CD4-positive, alpha-beta memory T cell (primary cell): Measurements from ENCODE around the gene RNF145. TPM values are rescaled to one million over a fixed set of nuclear protein-coding genes. Genes with fewer than 3 reads are reported as not detected.
A peak's percentile ranks its signal among the peaks of the same experiment; 100 is the strongest.

ENCODE experiments used
- CTCF ChIA-PET: fragments of 350-600 bp; sonication (Branson Sonifier 250); formaldehyde crosslinking; loops from one replicate; lab custom pipeline; 2021; ENCODE audit warnings: inconsistent platforms; ENCODE audit not compliant: partially characterized antibody; lab: Charles Lee
- POLR2A ChIA-PET: fragments of 350-600 bp; sonication (Branson Sonifier 250); formaldehyde crosslinking; loops from one replicate; lab custom pipeline; 2021; ENCODE audit not compliant: partially characterized antibody; lab: Charles Lee
- DNase-seq, 5 donors: peaks; one replicate each; pipeline versions ENCODE4 v3.0.0 to v3.0.0-alpha.2; 2020 to 2022; ENCODE audit warnings: mixed read lengths in 1 of 5
- H3K27ac ChIP-seq: one replicate; pipeline ENCODE4 v1.7.0; 2013; ENCODE audit warnings: low read depth, low read length
- H3K27me3 ChIP-seq: 2 replicates; pipeline ENCODE4 v1.7.0; 2013; ENCODE audit warnings: mild to moderate bottlenecking, low read length, moderate library complexity; ENCODE audit not compliant: insufficient read depth
- H3K36me3 ChIP-seq: 2 replicates; pipeline ENCODE4 v1.7.0; 2013; ENCODE audit warnings: mild to moderate bottlenecking, low read length, moderate library complexity; ENCODE audit not compliant: insufficient read depth
- H3K4me1 ChIP-seq: 2 replicates; pipeline ENCODE4 v1.7.0; 2013; ENCODE audit warnings: mild to moderate bottlenecking, low read length, moderate library complexity; ENCODE audit not compliant: insufficient read depth
- H3K4me3 ChIP-seq, 2 donors: one replicate each; pipeline ENCODE4 v1.7.0; 2013; ENCODE audit warnings: low read length in 2 of 2, mild to moderate bottlenecking in 1 of 2
- H3K9me3 ChIP-seq, 2 donors: one replicate each; pipeline ENCODE4 v1.7.0; 2013; ENCODE audit warnings: low read length in 2 of 2, control low read depth in 1 of 2; ENCODE audit not compliant: control insufficient read depth in 1 of 2
- H3K27ac Mint-ChIP-seq, 7 donors: one replicate each; pipeline ENCODE4 v1.8.0; 2020 to 2021; ENCODE audit warnings: mixed read lengths in 7 of 7, mild to moderate bottlenecking in 6 of 7, inconsistent platforms in 3 of 7, moderate library complexity in 3 of 7
- H3K27me3 Mint-ChIP-seq, 2 donors: one replicate each; pipeline ENCODE4 v1.8.0; 2020 to 2021; ENCODE audit warnings: mixed read lengths in 2 of 2
- H3K36me3 Mint-ChIP-seq, 2 donors: one replicate each; pipeline ENCODE4 v1.8.0; 2020 to 2021; ENCODE audit warnings: mixed read lengths in 2 of 2, inconsistent platforms in 1 of 2, mild to moderate bottlenecking in 1 of 2
- H3K4me1 Mint-ChIP-seq, 4 donors: one replicate each; pipeline ENCODE4 v1.8.0; 2020 to 2021; ENCODE audit warnings: mixed read lengths in 4 of 4, mild to moderate bottlenecking in 1 of 4
- H3K4me3 Mint-ChIP-seq, 8 donors: one replicate each; pipeline ENCODE4 v1.8.0; 2020 to 2021; ENCODE audit warnings: mixed read lengths in 8 of 8, mild to moderate bottlenecking in 7 of 8, moderate library complexity in 6 of 8, inconsistent platforms in 3 of 8
- H3K9me3 Mint-ChIP-seq, 8 donors: one replicate each; pipeline ENCODE4 v1.8.0; 2020 to 2021; ENCODE audit warnings: mixed read lengths in 8 of 8, mild to moderate bottlenecking in 5 of 8, inconsistent platforms in 3 of 8, moderate library complexity in 1 of 8
- intact Hi-C: fragments of 100-400 bp; cut with micrococcal nuclease; formaldehyde crosslinking; loops from one replicate; pipeline ENCODE4 v1.15.1; 2023
- polyA plus RNA-seq, 2 donors: library from polyadenylated mRNA; unstranded; fragments of 300-500 nt; fragmentation: Illumina TruSeq; gene quantifications; one replicate each; pipeline ENCODE4 v1.2.3, GENCODE V29; 2021
- total RNA-seq, 2 experiments: library from RNA; stranded (reverse); gene quantifications; one replicate each; pipeline ENCODE4 v1.2.3, GENCODE V29; 2021

The RNF145 gene
- total and polyA plus RNA-seq, 4 experiments from 2014 or later, result 13.1 to 67.8 (median 39.6) TPM

DNA sequence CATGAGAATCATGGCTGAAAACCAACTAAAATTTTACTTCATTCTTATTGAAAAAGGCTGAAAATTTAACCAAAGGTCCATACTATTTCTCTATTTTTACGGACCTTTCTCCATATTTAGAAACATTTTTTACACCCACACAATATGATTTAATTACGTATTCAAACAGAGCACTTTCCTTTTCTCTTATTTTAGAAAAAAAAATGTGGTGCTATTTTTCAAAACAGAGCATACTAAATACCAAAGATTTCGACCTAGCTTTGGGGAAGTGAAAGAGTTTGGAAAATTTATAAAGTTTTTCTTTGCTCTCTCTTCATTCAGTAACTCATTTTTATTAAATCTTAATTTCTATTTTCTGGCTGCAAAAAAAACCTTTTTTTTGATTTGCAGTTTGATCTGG lies 38.1 kb downstream of the RNF145 start:
- peaks cover 20% of the 10 kb centered on the region for H3K4me1 ChIP-seq
- no peaks in the 10 kb centered on the region for H3K9me3 Mint-ChIP-seq
- H3K27me3 ChIP-seq, result no peaks in the 10 kb centered on the region
- ChIA-PET POLR2A (interaction anchor here (1.3 kb wide), 1 partner anchor 13 kb away, joined by 3 read pairs; no protein-coding TSS in a partner anchor), CTCF (interaction anchor here (1.5 to 3.4 kb wide), 2 partner anchors 15 to 816 kb away, joined by 4 to 12 read pairs; no protein-coding TSS in a partner anchor)
- peaks cover 11% of the 10 kb centered on the region for H3K36me3 ChIP-seq
- intact Hi-C loops, result no loop called here
- H3K4me3 Mint-ChIP-seq, result no peak overlapping the region
- H3K36me3 Mint-ChIP-seq, result peaks cover 24 to 32% of the 10 kb centered on the region in 2 donors
- no peak overlapping the region for H3K27ac ChIP-seq
- no peak overlapping the region for H3K4me3 ChIP-seq
- H3K4me1 Mint-ChIP-seq, result peaks cover 22 to 41% (median 27%) of the 10 kb centered on the region in 4 donors
- no peak for DNase-seq
- H3K27me3 Mint-ChIP-seq, result no peaks in the 10 kb centered on the region
- H3K9me3 ChIP-seq, result no peaks in the 10 kb centered on the region
- no peak overlapping the region for H3K27ac Mint-ChIP-seq

DNA sequence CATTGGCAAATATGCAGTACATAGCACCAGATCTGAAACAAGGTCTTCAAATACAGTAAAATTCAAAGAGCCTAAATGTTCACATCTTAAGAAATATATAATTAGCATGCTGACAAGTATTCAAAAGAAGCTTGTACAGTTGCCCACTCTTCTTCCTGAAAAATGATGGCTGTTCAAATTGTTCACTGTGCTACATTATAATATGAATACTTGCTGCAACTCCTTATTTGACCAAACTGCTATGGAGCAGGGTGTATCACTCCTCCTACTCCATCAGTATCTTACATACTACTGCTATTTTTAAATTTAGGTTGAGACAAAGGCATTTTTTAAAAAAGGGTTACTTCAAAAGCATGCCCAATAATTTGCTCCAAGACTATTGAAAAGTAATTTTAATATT lies 39.3 kb downstream of the RNF145 start:
- peaks cover 8% of the 10 kb centered on the region for H3K4me1 ChIP-seq
- H3K27ac ChIP-seq, result no peak overlapping the region
- Mint-ChIP-seq H3K27me3 (no peaks in the 10 kb centered on the region), H3K27ac (peak overlapping the region in 5 of 7 donors; percentile 19 to 67 (median 63)), H3K36me3 (peaks cover 28 to 35% of the 10 kb centered on the region in 2 donors), H3K4me3 (no peak overlapping the region), H3K4me1 (peaks cover 12 to 34% (median 17%) of the 10 kb centered on the region in 4 donors), H3K9me3 (peaks cover 0 to 2% (median 0%) of the 10 kb centered on the region in 8 donors)
- DNase-seq, result no peak
- peaks cover 11% of the 10 kb centered on the region for H3K36me3 ChIP-seq
- ChIA-PET POLR2A (interaction anchor here (0.8 to 1.3 kb wide), 2 partner anchors 12 to 94 kb away, joined by 3 read pairs; no protein-coding TSS in a partner anchor), CTCF (interaction anchor here (1.5 to 3.4 kb wide), 2 partner anchors 14 to 817 kb away, joined by 4 to 12 read pairs; no protein-coding TSS in a partner anchor)
- no peak overlapping the region for H3K4me3 ChIP-seq
- no peaks in the 10 kb centered on the region for H3K27me3 ChIP-seq
- no peaks in the 10 kb centered on the region for H3K9me3 ChIP-seq
- intact Hi-C loops, result no loop called here

DNA sequence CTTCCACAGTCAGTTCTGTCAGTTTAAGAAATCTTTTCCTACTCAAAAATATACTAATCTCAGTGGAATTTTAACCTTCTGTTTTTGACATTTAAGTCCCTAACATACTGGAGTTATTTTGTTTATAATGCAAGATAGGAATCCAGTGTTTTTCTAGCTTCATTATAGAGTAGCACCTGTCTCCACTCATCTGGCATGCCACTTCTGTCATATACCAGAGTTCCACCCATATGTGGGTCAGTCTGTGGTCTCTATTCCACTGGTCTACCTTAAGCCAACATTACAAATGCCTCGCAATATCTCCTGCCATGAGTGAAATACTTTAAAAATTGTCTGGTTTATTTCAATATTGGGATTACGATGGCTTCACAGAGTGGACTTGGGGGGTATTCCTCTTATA lies 42.9 kb downstream of the RNF145 start:
- Histone ChIP-seq H3K4me3 (no peak overlapping the region), H3K36me3 (peaks cover 17% of the 10 kb centered on the region), H3K27me3 (no peaks in the 10 kb centered on the region), H3K9me3 (no peaks in the 10 kb centered on the region), H3K27ac (no peak overlapping the region), H3K4me1 (no peaks in the 10 kb centered on the region)
- H3K27ac Mint-ChIP-seq, result peak overlapping the region in 2 of 7 donors; percentile 10 to 15
- intact Hi-C loops, result no loop called here
- ChIA-PET POLR2A (no interaction called here), CTCF (no interaction called here)
- no peaks in the 10 kb centered on the region for H3K27me3 Mint-ChIP-seq
- peaks cover 30 to 44% of the 10 kb centered on the region in 2 donors for H3K36me3 Mint-ChIP-seq
- no peak for DNase-seq
- no peak overlapping the region for H3K4me3 Mint-ChIP-seq
- H3K4me1 Mint-ChIP-seq, result peaks cover 10 to 23% (median 12%) of the 10 kb centered on the region in 4 donors
- H3K9me3 Mint-ChIP-seq, result peaks cover 0 to 2% (median 0%) of the 10 kb centered on the region in 8 donors

DNA sequence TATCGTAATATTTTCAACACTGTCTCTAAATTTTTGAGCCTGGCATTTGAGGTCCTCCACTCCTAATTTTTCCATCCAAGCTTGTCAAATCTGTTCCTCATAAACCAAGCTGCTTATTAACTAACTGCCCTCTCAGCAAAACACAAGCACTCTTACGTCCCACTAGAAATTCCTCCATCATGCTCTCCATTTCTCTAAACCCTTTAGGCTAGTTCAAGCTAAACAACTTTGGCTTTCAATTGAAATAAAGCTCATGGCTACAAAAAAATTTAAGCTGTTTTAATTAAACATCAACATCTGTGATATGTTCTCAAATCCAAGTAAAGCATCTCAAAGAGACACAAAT lies 45.7 kb downstream of the RNF145 start:
- CTCF ChIA-PET, result interaction anchor here (1.0 to 2.0 kb wide), 3 partner anchors 44 to 823 kb away, joined by 3 to 9 read pairs (median 4); no protein-coding TSS in a partner anchor
- intact Hi-C loops, result no loop called here
- peaks cover 0 to 2% (median 0%) of the 10 kb centered on the region in 8 donors for H3K9me3 Mint-ChIP-seq
- H3K9me3 ChIP-seq, result no peaks in the 10 kb centered on the region
- no peaks in the 10 kb centered on the region for H3K27me3 Mint-ChIP-seq
- H3K4me3 ChIP-seq, result no peak overlapping the region
- no peaks in the 10 kb centered on the region for H3K27me3 ChIP-seq
- H3K4me1 ChIP-seq, result no peaks in the 10 kb centered on the region
- H3K4me1 Mint-ChIP-seq, result peaks cover 6 to 17% (median 8%) of the 10 kb centered on the region in 4 donors
- no peak overlapping the region for H3K4me3 Mint-ChIP-seq
- H3K36me3 Mint-ChIP-seq, result peaks cover 35 to 63% of the 10 kb centered on the region in 2 donors
- H3K27ac Mint-ChIP-seq, result peak overlapping the region; percentile 2 to 86 (median 37)
- no peak overlapping the region for H3K27ac ChIP-seq
- H3K36me3 ChIP-seq, result peaks cover 37% of the 10 kb centered on the region
- POLR2A ChIA-PET, result interaction anchor here (1.0 to 1.1 kb wide), 2 partner anchors 16 to 44 kb away, joined by 3 read pairs; no protein-coding TSS in a partner anchor
- no peak for DNase-seq

DNA sequence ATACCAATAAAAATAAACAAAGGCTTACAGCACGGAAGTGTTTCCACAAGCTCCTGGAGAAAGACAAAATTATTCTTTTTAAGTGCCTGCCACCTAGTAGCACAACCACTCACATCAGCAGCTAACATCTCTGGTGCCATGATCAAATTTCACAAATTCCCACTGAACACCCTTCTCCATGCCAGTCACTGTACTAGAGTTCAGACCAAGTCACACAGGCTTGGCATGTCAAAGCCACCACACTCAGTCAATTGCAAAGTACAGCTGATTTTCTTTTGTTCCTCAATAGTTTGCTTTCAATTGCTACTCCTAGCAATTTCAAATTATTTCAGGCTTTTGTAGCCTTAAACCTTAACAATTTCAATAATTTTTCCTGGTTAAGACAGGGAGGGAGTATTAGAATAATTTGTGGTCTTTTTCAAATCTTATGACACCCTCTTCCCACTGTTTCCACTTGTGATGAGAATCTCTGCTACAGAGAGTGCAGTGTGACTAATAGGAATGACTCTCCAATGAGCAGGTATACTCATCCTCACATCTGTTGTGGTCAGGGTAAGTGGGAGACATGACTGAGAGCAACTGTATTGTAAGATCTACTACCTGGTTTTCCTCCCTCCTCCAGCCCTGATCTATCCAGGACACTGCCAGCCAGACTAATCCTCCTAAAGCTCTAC lies 46.2 kb downstream of the RNF145 start:
- Histone ChIP-seq H3K36me3 (peaks cover 39% of the 10 kb centered on the region), H3K4me1 (no peaks in the 10 kb centered on the region), H3K4me3 (no peak overlapping the region), H3K27ac (no peak overlapping the region), H3K27me3 (no peaks in the 10 kb centered on the region), H3K9me3 (no peaks in the 10 kb centered on the region)
- ChIA-PET CTCF (interaction anchor here (1.0 to 2.0 kb wide), 3 partner anchors 44 to 824 kb away, joined by 3 to 9 read pairs (median 4); no protein-coding TSS in a partner anchor), POLR2A (interaction anchor here (1.0 to 1.1 kb wide), 2 partner anchors 17 to 44 kb away, joined by 3 read pairs; no protein-coding TSS in a partner anchor)
- Mint-ChIP-seq H3K27ac (peak overlapping the region in 6 of 7 donors; percentile 2 to 86 (median 57)), H3K9me3 (peaks cover 0 to 2% (median 0%) of the 10 kb centered on the region in 8 donors), H3K27me3 (no peaks in the 10 kb centered on the region), H3K36me3 (peaks cover 37 to 68% of the 10 kb centered on the region in 2 donors), H3K4me1 (peaks cover 6 to 19% (median 8%) of the 10 kb centered on the region in 4 donors), H3K4me3 (no peak overlapping the region)
- intact Hi-C loops, result no loop called here
- no peak for DNase-seq

DNA sequence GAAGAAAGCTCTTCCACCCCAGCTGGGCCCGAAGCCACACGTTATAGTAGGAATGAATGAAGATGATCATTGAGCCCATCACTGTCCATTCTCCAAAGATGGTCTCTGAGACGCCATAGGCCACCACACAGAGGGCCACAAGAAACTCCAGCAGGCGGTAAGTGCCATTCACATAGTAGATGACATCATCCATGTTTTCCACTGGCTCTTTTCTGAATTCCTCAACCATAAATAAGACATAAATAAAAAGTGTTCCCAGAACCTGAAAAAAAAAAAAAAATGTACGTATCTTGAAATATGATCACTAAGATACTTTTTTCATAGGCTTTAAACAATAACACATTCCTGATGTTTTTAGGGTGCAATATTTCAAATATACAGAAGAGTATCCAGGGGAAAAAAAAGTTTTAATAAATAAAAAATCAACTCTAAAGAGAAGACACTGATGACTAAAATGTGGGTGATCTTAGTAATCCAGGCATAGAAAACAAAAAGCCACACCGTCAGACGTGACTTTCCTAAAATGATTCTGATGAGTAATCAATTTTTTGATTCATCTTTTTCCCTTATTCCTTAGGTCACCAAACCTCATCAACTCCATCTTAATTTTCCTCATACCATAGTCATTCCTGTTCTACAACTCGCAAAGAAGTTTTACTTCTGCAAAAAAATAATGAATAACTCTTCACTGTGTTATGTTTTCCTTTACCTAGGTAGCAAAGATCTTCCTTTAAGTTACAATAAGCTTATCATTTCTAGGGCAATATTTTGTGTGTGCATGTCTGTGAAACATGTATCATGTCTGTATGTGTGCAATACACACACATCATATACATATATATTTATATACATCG lies 47.8 kb downstream of the RNF145 start:
- Mint-ChIP-seq H3K27me3 (no peaks in the 10 kb centered on the region), H3K36me3 (peaks cover 31 to 67% of the 10 kb centered on the region in 2 donors), H3K4me1 (peaks cover 9 to 23% (median 12%) of the 10 kb centered on the region in 4 donors), H3K4me3 (no peak overlapping the region), H3K9me3 (peaks cover 0 to 2% (median 0%) of the 10 kb centered on the region in 8 donors), H3K27ac (peak overlapping the region in 3 of 7 donors; percentile 62 to 80 (median 75))
- H3K4me1 ChIP-seq, result peaks cover 7% of the 10 kb centered on the region
- no peak overlapping the region for H3K4me3 ChIP-seq
- CTCF ChIA-PET, result interaction anchor here (1.2 kb wide), 1 partner anchor 155 kb away, joined by 3 read pairs; no protein-coding TSS in a partner anchor
- no peaks in the 10 kb centered on the region for H3K27me3 ChIP-seq
- DNase-seq, result no peak
- POLR2A ChIA-PET, result no interaction called here
- peaks cover 39% of the 10 kb centered on the region for H3K36me3 ChIP-seq
- no peak overlapping the region for H3K27ac ChIP-seq
- H3K9me3 ChIP-seq, result no peaks in the 10 kb centered on the region
- intact Hi-C loops, result no loop called here
